Right lobe of liver (tissue), 4 donors: ENCODE results near the gene CLEC16A.

Experiments
- CTCF ChIP-seq, 4 donors: fragments of 200-600 bp in 3 of 4; fragments of 450-650 bp in 1 of 4; IDR thresholded peaks; one replicate each; pipeline versions ENCODE4 v1.5.1 to v1.8.0; 2016 to 2022; ENCODE audit warnings: antibody characterized with exemption in 4 of 4, mild to moderate bottlenecking in 2 of 4
- POLR2A ChIP-seq: fragments of 450-650 bp; IDR thresholded peaks from one replicate; pipeline ENCODE4 v1.6.1; 2017; ENCODE audit warnings: antibody characterized with exemption, mild to moderate bottlenecking
- donor health status: DM: no; HTN: no; CAD: no.
- donor health status: DM: no; HTN: no; CAD: no.
- donor health status: DM: no; HTN: yes; CAD: no.

- TF ChIP-seq CTCF (IDR thresholded peaks at IDR 0.05) (no peak), POLR2A (no peak)
Measured at GRCh38 chr16:11064202-11064540, 119.8 kb downstream of the CLEC16A start.
